Motor neuron (in vitro differentiated cells): ENCODE measurements around the gene SASH1. TPM values are rescaled to one million over a fixed set of nuclear protein-coding genes. Genes with fewer than 3 reads are reported as not detected.
"Not testable (repeated sequence)": the region's sequence is repeated elsewhere in the genome, so short reads cannot be mapped to it uniquely, and the experiment has no call there.

Experiments used
- ATAC-seq, 8 experiments: fragments of 200-7000 bp; cut with Tn5 transposase; replicated peaks in 6 of 8; 2 replicates each; pipeline ENCODE4 v1.8.0; 2021; ENCODE audit warnings: mild to moderate bottlenecking in 8 of 8, moderate library complexity in 8 of 8
- H3K27ac ChIP-seq, 2 donors: fragments of 250-450 bp; sonication (Bioruptor Pico); 2 replicates each; pipeline ENCODE4 v1.9.0; 2021; ENCODE audit warnings: antibody characterized with exemption in 2 of 2, mild to moderate bottlenecking in 2 of 2, moderate library complexity in 1 of 2
- H3K4me1 ChIP-seq, 2 donors: fragments of 250-450 bp; sonication (Bioruptor Pico); replicated peaks in 1 of 2; 2 replicates each; pipeline ENCODE4 v1.6.1; 2021; ENCODE audit warnings: antibody characterized with exemption in 2 of 2, mild to moderate bottlenecking in 2 of 2, moderate library complexity in 1 of 2
- H3K4me3 ChIP-seq, 5 donors: fragments of 250-450 bp; sonication (Bioruptor Pico); 2 replicates each; pipeline ENCODE4 v1.9.0; 2021; ENCODE audit warnings: antibody characterized with exemption in 5 of 5, mild to moderate bottlenecking in 5 of 5, moderate library complexity in 4 of 5
- WGBS, 10 experiments: fragments of 450-650 bp; shearing (Covaris generic); methylation state at CpG; one replicate each; pipeline ENCODE4 v1.0.0; 2022; 5-methylcytosine and 5-hydroxymethylcytosine counted together
- in situ Hi-C, 9 experiments: fragments of 400-800 bp; cut with MboI; loops; one replicate each; pipeline ENCODE4 v1.15.0; 2021; ENCODE audit warnings: low sequenced_read_pairs in 9 of 9, low pct_unique_long_range_greater_than_20kb in 2 of 9; ENCODE audit not compliant: unreplicated experiment in 9 of 9
- total RNA-seq, 8 experiments: library from RNA; unstranded; fragments of 300-600 nt; gene quantifications; 2 replicates each; pipeline versions ENCODE4 v1.2.3 to v1.2.4, GENCODE V29; 2022

SASH1 gene
- total RNA-seq, 8 experiments from 2014 or later = 7.8 to 139 (median 18.4) TPM

GRCh38 chr6:148352421-148352820, 9.8 kb downstream of the SASH1 start:
- ATAC-seq, H3K27ac ChIP-seq: not testable (repeated sequence)
- 83 to 100% (median 96%) methylated on average over 1 to 5 of the region's 7 CpGs; no CpG with 5 or more reads in 5 of the 10 experiments for WGBS, 10 experiments

GRCh38 chr6:148358196-148358785, 15.7 kb downstream of the SASH1 start:
- no peak overlapping the region for H3K4me3 ChIP-seq
- WGBS, 10 experiments = 25 to 100% (median 91%) methylated on average over 1 to 7 of the region's 7 CpGs; no CpG with 5 or more reads in 1 of the 10 experiments
- in situ Hi-C loops = no loop called here
- H3K4me1 ChIP-seq = peaks cover 0 to 9% of the 10 kb centered on the region in 2 donors
- no peak overlapping the region for H3K27ac ChIP-seq
- ATAC-seq = peak in 3 of 8 experiments; percentile 52 to 88 (median 78)

More at GRCh38 chr6:148352421-148352820, 9.8 kb downstream of the SASH1 start:
- in situ Hi-C loops, H3K4me1 ChIP-seq, H3K4me3 ChIP-seq: not testable (repeated sequence)

- in situ Hi-C loops = no loop called here
- WGBS, 10 experiments = 87 to 100% (median 95%) methylated on average over 2 to 5 of the region's 5 CpGs; no CpG with 5 or more reads in 2 of the 10 experiments
- no peak for ATAC-seq
- H3K4me1 ChIP-seq = peaks cover 0 to 9% of the 10 kb centered on the region in 2 donors
- H3K4me3 ChIP-seq = no peak overlapping the region
- no peak overlapping the region for H3K27ac ChIP-seq
Measured at GRCh38 chr6:148359228-148359627, 16.6 kb downstream of the SASH1 start.

DNA sequence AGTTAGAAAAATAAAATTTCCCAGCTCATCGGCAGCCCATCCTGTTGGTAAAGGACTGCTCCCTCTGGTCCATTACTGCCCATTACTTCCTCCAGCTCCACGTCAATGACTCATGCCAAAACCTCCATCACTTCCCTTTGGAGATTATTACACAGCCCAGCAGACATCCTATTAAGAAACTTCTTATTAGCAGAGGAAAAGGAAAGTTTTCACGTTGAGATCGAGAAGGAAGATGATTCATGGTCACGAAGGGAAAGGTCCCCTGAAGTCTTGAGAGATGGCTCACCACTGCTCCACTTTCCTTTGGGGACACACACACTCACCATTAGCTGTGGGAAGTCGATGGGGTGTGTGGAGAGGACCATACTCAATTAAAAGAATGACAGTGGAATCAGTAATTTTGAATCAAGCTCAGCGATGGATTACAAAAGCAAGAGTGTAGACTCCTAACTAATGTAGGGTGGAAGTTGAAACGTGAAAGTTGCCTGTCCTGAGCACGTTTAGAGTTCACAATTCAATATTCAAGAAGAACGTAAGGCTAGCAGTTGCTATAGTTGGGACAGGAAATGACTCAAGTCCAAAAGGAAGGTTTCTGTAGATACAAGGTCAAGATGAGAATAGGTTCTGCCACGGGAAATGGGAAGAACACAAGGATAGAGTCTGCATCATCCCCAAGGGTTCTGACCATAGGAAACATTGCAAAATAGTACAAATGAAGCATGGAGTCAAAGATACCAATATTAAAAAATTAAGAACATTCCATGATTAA, 21.6 kb downstream of the SASH1 start:
- Histone ChIP-seq H3K4me3 (no peak overlapping the region), H3K4me1 (peaks cover 0 to 13% of the 10 kb centered on the region in 2 donors), H3K27ac (no peak overlapping the region)
- in situ Hi-C loops = no loop called here
- WGBS, 10 experiments = 38 to 100% (median 90%) methylated on average over 1 to 11 of the region's 11 CpGs
- peak in 1 of 8 experiments; percentile 42 for ATAC-seq

DNA sequence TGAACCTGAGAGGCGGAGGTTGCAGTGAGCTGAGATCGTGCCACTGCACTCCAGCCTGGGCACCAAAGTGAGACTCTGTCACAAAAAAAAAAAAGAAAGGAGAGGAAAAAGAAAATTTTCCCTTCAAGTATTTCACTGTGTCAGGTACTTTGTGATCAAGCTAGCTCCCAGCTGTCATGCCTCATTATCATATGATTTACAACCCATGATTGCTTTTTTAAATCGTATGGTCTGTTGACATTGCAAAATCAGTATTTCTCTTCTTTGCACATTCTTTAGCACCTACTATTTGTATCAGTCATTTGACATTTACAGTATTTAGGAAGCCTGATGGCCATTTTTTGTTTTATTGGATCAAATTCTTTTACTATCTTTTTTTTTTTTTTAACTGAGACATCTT, 22.4 kb downstream of the SASH1 start:
- Histone ChIP-seq H3K4me1 (peaks cover 0 to 13% of the 10 kb centered on the region in 2 donors), H3K4me3 (no peak overlapping the region), H3K27ac (no peak overlapping the region)
- 18 to 89% (median 77%) methylated on average over 1 to 3 of the region's 3 CpGs; no CpG with 5 or more reads in 2 of the 10 experiments for WGBS, 10 experiments
- in situ Hi-C loops = no loop called here
- ATAC-seq = no peak

GRCh38 chr6:148367411-148368024, 24.9 kb downstream of the SASH1 start:
- 72 to 100% (median 83%) methylated on average over 1 to 9 of the region's 11 CpGs; no CpG with 5 or more reads in 3 of the 10 experiments for WGBS, 10 experiments

GRCh38 chr6:148370176-148370575, 27.5 kb downstream of the SASH1 start:
- peaks cover 0 to 6% of the 10 kb centered on the region in 2 donors for H3K4me1 ChIP-seq
- ATAC-seq = no peak
- 100% methylated on average over 1 to 2 of the region's 2 CpGs; no CpG with 5 or more reads in 4 of the 10 experiments for WGBS, 10 experiments
- in situ Hi-C loops = no loop called here
- H3K4me3 ChIP-seq = no peak overlapping the region
- no peak overlapping the region for H3K27ac ChIP-seq

More at GRCh38 chr6:148367411-148368024, 24.9 kb downstream of the SASH1 start:
- in situ Hi-C loops = no loop called here
- ATAC-seq = peak; percentile 29 to 96 (median 65)
- peaks cover 0 to 6% of the 10 kb centered on the region in 2 donors for H3K4me1 ChIP-seq
- no peak overlapping the region for H3K4me3 ChIP-seq
- H3K27ac ChIP-seq = no peak overlapping the region

GRCh38 chr6:148374040-148374774, 31.6 kb downstream of the SASH1 start:
- H3K27ac ChIP-seq = no peak overlapping the region
- no peaks in the 10 kb centered on the region for H3K4me1 ChIP-seq
- H3K4me3 ChIP-seq = no peak overlapping the region
- 20 to 98% (median 83%) methylated on average over 1 to 5 of the region's 5 CpGs; no CpG with 5 or more reads in 2 of the 10 experiments for whole genome bisulfite sequencing, 10 experiments
- ATAC-seq = peak in 1 of 8 experiments; percentile 72
- in situ Hi-C loops = no loop called here

DNA sequence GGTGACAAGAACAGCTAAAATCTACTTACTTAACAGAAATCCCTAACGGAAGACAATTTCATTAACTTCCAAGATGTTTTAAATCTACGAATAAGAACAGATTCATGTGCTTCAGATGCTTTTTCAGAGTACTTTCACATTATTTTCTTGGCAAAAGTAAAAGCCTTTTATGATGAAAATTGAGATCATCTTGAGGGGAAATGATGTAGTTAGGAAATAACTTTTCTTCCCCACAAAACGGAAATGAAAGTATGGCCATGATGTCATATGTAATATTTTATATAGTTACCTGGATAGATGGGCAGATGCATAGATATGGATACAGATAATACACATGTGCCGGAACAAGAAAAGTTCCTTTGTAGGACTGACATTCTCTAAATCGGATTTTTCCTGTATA, 32.8 kb downstream of the SASH1 start:
- no peak for ATAC-seq
- WGBS, 10 experiments = 33 to 100% (median 94%) methylated on average over 3 to 5 of the region's 5 CpGs
- Histone ChIP-seq H3K4me3 (no peak overlapping the region), H3K4me1 (peaks cover 0 to 2% of the 10 kb centered on the region in 2 donors), H3K27ac (no peak overlapping the region)
- in situ Hi-C loops = no loop called here

DNA sequence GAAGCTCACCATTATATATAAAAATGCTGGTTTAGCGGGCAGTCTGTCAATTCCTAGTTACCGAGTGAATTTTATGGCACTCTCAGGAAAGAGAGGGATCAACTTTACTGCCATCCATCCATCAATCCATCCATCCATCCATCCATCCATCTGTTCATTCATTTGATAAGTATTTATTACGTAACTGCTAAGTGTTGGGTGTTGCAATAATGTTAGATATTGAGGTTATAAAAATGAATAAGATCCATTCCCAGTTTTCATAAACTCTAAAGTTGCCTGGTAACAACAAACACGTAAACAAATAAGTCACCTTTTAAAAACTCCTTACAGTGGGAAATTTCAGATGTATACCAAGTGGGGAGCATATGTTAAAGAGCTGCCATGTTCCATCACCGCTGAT, 36.8 kb downstream of the SASH1 start:
- in situ Hi-C loops = no loop called here
- peaks cover 0 to 6% of the 10 kb centered on the region in 2 donors for H3K4me1 ChIP-seq
- no peak for ATAC-seq
- H3K27ac ChIP-seq = no peak overlapping the region
- WGBS, 10 experiments = 82 to 100% (median 91%) methylated on average over 1 to 5 of the region's 5 CpGs; no CpG with 5 or more reads in 1 of the 10 experiments
- H3K4me3 ChIP-seq = no peak overlapping the region

- in situ Hi-C loops = no loop called here
- WGBS, 10 experiments = 63 to 100% (median 97%) methylated on average over 1 to 11 of the region's 11 CpGs; no CpG with 5 or more reads in 1 of the 10 experiments
- ATAC-seq = no peak
- H3K4me1 ChIP-seq = peaks cover 0 to 6% of the 10 kb centered on the region in 2 donors
- no peak overlapping the region for H3K4me3 ChIP-seq
- no peak overlapping the region for H3K27ac ChIP-seq
Measured at GRCh38 chr6:148379966-148380713, 37.5 kb downstream of the SASH1 start.

GRCh38 chr6:148382051-148382450, 39.4 kb downstream of the SASH1 start:
- H3K4me1 ChIP-seq, ATAC-seq, in situ Hi-C loops, H3K27ac ChIP-seq, H3K4me3 ChIP-seq: not testable (repeated sequence)
- 87 to 100% (median 97%) methylated on average over 1 to 6 of the region's 9 CpGs; no CpG with 5 or more reads in 3 of the 10 experiments for WGBS, 10 experiments
